ENCODE results near the gene KLF12.

DNA sequence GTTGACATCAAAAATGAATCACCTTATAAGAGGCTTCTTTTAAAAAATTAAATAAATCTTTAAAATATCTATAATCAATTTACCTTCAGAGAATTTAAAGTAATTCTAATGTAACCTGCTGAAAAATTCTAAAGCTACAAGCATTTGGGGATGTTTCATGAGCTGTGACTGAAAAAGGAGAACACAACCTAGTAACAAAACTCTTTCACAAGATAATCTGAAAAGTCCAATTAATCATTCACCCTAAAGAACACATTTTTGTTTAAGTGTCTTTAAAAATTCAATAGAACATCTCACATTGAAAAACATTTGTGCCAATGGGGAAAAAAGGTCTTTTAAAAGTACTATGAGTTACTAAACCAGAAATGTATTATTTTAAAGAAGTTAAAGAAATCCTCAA, 22.8 kb downstream of the KLF12 start:
- TF ChIP-seq, protein P1, sequence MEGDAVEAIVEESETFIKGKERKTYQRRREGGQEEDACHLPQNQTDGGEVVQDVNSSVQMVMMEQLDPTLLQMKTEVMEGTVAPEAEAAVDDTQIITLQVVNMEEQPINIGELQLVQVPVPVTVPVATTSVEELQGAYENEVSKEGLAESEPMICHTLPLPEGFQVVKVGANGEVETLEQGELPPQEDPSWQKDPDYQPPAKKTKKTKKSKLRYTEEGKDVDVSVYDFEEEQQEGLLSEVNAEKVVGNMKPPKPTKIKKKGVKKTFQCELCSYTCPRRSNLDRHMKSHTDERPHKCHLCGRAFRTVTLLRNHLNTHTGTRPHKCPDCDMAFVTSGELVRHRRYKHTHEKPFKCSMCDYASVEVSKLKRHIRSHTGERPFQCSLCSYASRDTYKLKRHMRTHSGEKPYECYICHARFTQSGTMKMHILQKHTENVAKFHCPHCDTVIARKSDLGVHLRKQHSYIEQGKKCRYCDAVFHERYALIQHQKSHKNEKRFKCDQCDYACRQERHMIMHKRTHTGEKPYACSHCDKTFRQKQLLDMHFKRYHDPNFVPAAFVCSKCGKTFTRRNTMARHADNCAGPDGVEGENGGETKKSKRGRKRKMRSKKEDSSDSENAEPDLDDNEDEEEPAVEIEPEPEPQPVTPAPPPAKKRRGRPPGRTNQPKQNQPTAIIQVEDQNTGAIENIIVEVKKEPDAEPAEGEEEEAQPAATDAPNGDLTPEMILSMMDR (IDR thresholded peaks at IDR 0.05 in 4 of 5, conservative IDR thresholded peaks at IDR 0.05 in 1 of 5), result no peak
- TF ChIP-seq POLR2A (IDR thresholded peaks at IDR 0.05), result no peak

All from gastrocnemius medialis (tissue), 4 donors.